ENCODE measurements around the gene NALCN.

The NALCN gene

DNA sequence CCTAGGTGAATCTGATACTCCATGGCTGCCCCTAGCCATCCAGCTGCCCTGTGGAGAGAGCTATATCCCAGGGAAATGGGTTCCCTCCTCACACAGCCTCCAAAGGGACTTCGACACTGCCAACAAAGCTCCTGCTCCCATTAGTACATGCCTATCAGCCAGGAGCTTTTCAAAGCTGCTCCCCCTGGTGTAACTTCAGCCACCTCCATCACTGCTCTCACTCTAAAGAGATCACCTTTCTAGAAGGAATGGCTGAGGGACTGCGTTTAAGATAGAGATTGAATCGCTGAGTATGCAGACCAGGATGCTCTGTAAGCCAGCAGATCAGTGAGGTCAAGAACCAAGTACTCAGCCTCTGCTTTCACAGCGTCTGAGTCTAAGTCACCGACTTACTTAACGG lies 213.7 kb downstream of the NALCN start:
- Histone ChIP-seq H3K9ac (ENCODE audit: low read length) (no peak overlapping the region), H3K4me1 (ENCODE audit: low read length) (peaks cover 6% of the 10 kb centered on the region), H3K36me3 (replicated peaks; ENCODE audit: low read depth, low read length) (no peaks in the 10 kb centered on the region), H3K9me3 (ENCODE audit: insufficient read depth, low read length) (no peaks in the 10 kb centered on the region), H3K27me3 (ENCODE audit: low read depth, low read length) (no peaks in the 10 kb centered on the region), H3K4me3 (ENCODE audit: low read length) (no peak overlapping the region), H4K20me1 (ENCODE audit: insufficient read depth, low read length) (no peaks in the 10 kb centered on the region), H3K79me2 (ENCODE audit: low read length) (no peaks in the 10 kb centered on the region), H3K4me2 (ENCODE audit: low read length) (no peak overlapping the region), H3K27ac (ENCODE audit: low read length) (no peak overlapping the region), H2AFZ (ENCODE audit: low read depth, low read length) (no peak overlapping the region)
- TF ChIP-seq EZH2phosphoT487 (IDR thresholded peaks at IDR 0.05; ENCODE audit: low read depth) = no peak
- TF ChIP-seq, protein P1, sequence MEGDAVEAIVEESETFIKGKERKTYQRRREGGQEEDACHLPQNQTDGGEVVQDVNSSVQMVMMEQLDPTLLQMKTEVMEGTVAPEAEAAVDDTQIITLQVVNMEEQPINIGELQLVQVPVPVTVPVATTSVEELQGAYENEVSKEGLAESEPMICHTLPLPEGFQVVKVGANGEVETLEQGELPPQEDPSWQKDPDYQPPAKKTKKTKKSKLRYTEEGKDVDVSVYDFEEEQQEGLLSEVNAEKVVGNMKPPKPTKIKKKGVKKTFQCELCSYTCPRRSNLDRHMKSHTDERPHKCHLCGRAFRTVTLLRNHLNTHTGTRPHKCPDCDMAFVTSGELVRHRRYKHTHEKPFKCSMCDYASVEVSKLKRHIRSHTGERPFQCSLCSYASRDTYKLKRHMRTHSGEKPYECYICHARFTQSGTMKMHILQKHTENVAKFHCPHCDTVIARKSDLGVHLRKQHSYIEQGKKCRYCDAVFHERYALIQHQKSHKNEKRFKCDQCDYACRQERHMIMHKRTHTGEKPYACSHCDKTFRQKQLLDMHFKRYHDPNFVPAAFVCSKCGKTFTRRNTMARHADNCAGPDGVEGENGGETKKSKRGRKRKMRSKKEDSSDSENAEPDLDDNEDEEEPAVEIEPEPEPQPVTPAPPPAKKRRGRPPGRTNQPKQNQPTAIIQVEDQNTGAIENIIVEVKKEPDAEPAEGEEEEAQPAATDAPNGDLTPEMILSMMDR (IDR thresholded peaks at IDR 0.05; ENCODE audit: low read depth, low read length) = no peak

DNA sequence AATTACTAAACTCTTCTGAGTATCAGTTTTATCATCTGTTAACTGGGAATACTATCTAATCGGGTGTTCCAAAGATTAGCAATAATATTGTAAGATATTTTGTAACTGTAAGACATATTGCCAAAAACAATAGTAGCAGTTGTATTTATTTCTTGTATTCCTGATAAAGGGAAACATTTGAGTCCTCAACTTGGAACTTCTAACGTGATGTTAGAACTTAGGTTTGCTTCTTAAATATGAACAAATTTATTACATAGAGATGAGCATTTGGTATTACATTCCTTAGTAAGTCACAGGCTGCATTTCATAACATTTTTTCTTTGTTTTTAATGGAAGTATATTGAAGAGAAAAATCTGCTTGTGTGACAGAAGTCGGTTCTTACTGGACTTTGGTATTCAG lies 225.3 kb downstream of the NALCN start:
- H3K79me2 ChIP-seq (ENCODE audit: low read length) = no peaks in the 10 kb centered on the region

DNA sequence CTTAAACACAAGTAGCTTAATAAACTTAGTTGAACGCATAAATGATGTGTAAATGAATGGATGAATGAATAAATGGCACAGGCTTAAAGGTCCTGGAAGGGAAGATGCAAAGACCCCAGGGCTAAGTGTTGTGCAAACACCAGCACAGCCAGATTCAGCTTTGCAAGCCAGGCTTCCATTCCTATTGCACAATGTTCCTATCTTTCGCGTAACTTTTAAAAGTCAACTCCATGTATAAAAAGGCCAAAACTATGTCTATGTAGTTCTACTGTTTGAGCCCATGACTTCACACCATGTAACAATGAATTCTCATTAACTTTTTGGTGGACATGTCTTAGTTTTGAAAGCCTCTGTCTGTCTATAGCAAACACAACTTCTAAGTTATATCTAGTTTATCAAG lies 226.0 kb downstream of the NALCN start:
- 0 out of 2 replicates have a peak, but pooled peaks cover 3% of the 10 kb centered on the region for H3K4me1 ChIP-seq (ENCODE audit: low read length)
- no peak overlapping the region for H3K9ac ChIP-seq (ENCODE audit: low read length)
- H3K27ac ChIP-seq (ENCODE audit: low read length) = no peak overlapping the region
- no peaks in the 10 kb centered on the region for H3K27me3 ChIP-seq (ENCODE audit: low read depth, low read length)
- no peaks in the 10 kb centered on the region for H3K9me3 ChIP-seq (ENCODE audit: insufficient read depth, low read length)
- no peak overlapping the region for H3K4me2 ChIP-seq (ENCODE audit: low read length)
- H2AFZ ChIP-seq (ENCODE audit: low read depth, low read length) = no peak overlapping the region
- no peaks in the 10 kb centered on the region for H4K20me1 ChIP-seq (ENCODE audit: insufficient read depth, low read length)
- no peaks in the 10 kb centered on the region for H3K36me3 ChIP-seq (replicated peaks; ENCODE audit: low read depth, low read length)
- H3K79me2 ChIP-seq (ENCODE audit: low read length) = no peaks in the 10 kb centered on the region
- no peak for TF ChIP-seq EZH2phosphoT487 (IDR thresholded peaks at IDR 0.05; ENCODE audit: low read depth)
- TF ChIP-seq, protein P1 (IDR thresholded peaks at IDR 0.05; ENCODE audit: low read depth, low read length) = no peak
- H3K4me3 ChIP-seq (ENCODE audit: low read length) = no peak overlapping the region

More for the DNA sequence above, 225.3 kb downstream of the NALCN start:
- Histone ChIP-seq H4K20me1 (ENCODE audit: insufficient read depth, low read length) (no peaks in the 10 kb centered on the region), H3K36me3 (replicated peaks; ENCODE audit: low read depth, low read length) (no peaks in the 10 kb centered on the region), H3K9me3 (ENCODE audit: insufficient read depth, low read length) (no peaks in the 10 kb centered on the region), H3K4me2 (ENCODE audit: low read length) (no peak overlapping the region), H3K27ac (ENCODE audit: low read length) (no peak overlapping the region), H3K9ac (ENCODE audit: low read length) (no peak overlapping the region), H3K27me3 (ENCODE audit: low read depth, low read length) (no peaks in the 10 kb centered on the region), H3K4me3 (ENCODE audit: low read length) (no peak overlapping the region), H2AFZ (ENCODE audit: low read depth, low read length) (no peak overlapping the region), H3K4me1 (ENCODE audit: low read length) (0 out of 2 replicates have a peak, but pooled peaks cover 3% of the 10 kb centered on the region)
- TF ChIP-seq, protein P1 (IDR thresholded peaks at IDR 0.05; ENCODE audit: low read depth, low read length) = no peak
- TF ChIP-seq EZH2phosphoT487 (IDR thresholded peaks at IDR 0.05; ENCODE audit: low read depth) = no peak

DNA sequence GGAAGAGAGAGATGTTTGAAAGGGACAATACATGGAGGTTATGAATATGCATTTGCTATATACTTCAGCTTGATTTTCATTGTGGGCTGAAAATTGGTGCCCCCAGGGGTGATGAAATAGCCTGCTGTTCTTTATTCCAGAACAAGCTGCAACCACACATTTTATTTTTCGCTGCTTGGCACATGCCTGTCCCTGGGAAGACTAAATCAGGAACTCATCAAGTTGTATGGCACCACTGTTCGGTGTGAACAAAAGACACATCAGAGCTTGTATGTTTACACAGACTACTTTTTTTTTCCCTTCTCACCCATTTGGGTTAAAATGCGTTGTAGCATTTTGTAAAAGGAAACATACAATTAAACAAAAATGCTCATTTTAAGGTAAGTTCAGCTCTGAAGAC lies 230.7 kb downstream of the NALCN start:
- H3K27ac ChIP-seq (ENCODE audit: low read length) = no peak overlapping the region

More for the DNA sequence above, 230.7 kb downstream of the NALCN start:
- 0 out of 2 replicates have a peak, but pooled peaks cover 3% of the 10 kb centered on the region for H3K4me1 ChIP-seq (ENCODE audit: low read length)
- H2AFZ ChIP-seq (ENCODE audit: low read depth, low read length) = no peak overlapping the region
- H3K27me3 ChIP-seq (ENCODE audit: low read depth, low read length) = no peaks in the 10 kb centered on the region
- no peaks in the 10 kb centered on the region for H3K79me2 ChIP-seq (ENCODE audit: low read length)
- H3K9me3 ChIP-seq (ENCODE audit: insufficient read depth, low read length) = no peaks in the 10 kb centered on the region
- no peak overlapping the region for H3K4me3 ChIP-seq (ENCODE audit: low read length)
- H3K4me2 ChIP-seq (ENCODE audit: low read length) = no peak overlapping the region
- TF ChIP-seq, protein P1 (IDR thresholded peaks at IDR 0.05; ENCODE audit: low read depth, low read length) = no peak
- TF ChIP-seq EZH2phosphoT487 (IDR thresholded peaks at IDR 0.05; ENCODE audit: low read depth) = no peak
- no peak overlapping the region for H3K9ac ChIP-seq (ENCODE audit: low read length)
- H3K36me3 ChIP-seq (replicated peaks; ENCODE audit: low read depth, low read length) = no peaks in the 10 kb centered on the region
- no peaks in the 10 kb centered on the region for H4K20me1 ChIP-seq (ENCODE audit: insufficient read depth, low read length)

All from OCI-LY3 (cell line).